Measurements from ENCODE around the gene ANO3. TPM values are rescaled to one million over a fixed set of nuclear protein-coding genes. Genes with fewer than 3 reads are reported as not detected.

ANO3 gene
- total and polyA plus RNA-seq, 2 of the 8 experiments (the other 6 are each of a cell fraction or from before 2014, with no cell fraction given) = not detected

- Histone ChIP-seq H4K8ac (ENCODE audit: extremely low read depth, insufficient read depth, low read length) (no peak overlapping the region), H3K9me3 (ENCODE audit: insufficient read depth in 2 of 2, low read depth in 1 of 2, low read length in 1 of 2) (no peaks in the 10 kb centered on the region), H2BK120ac (replicated peaks; ENCODE audit: low read depth, low read length) (no peak overlapping the region), H3K36me3 (ENCODE audit: control insufficient read depth in 2 of 4, insufficient read depth in 4 of 4, low read length in 3 of 4) (no peaks in the 10 kb centered on the region), H3K9ac (replicated peaks in 1 of 4; ENCODE audit: extremely low read depth in 1 of 4, low read depth in 3 of 4, low read length in 3 of 4) (no peak overlapping the region), H3K79me1 (ENCODE audit: low read depth, low read length) (no peaks in the 10 kb centered on the region), H2BK12ac (ENCODE audit: low read depth, low read length) (no peak overlapping the region), H4K5ac (ENCODE audit: insufficient read length, low read depth, low read length) (no peak overlapping the region), H3K56ac (replicated peaks; ENCODE audit: insufficient read length, low read depth, low read length) (no peak overlapping the region), H3K4me1 (replicated peaks in 1 of 4; ENCODE audit: control insufficient read depth in 3 of 4, insufficient read depth in 4 of 4, low read length in 3 of 4) (no peaks in the 10 kb centered on the region), H2AK5ac (ENCODE audit: low read depth, low read length) (no peak overlapping the region), H2AFZ (ENCODE audit: low read length) (no peak overlapping the region), H3K14ac (ENCODE audit: insufficient read length) (no peak overlapping the region), H4K91ac (replicated peaks; ENCODE audit: insufficient read length, low read length) (no peak overlapping the region), H3K79me2 (ENCODE audit: control insufficient read depth in 1 of 2, insufficient read depth in 2 of 2, low read length in 2 of 2) (no peaks in the 10 kb centered on the region), H3K23ac (ENCODE audit: insufficient read length) (no peak overlapping the region), H3K27me3 (replicated peaks in 1 of 4; ENCODE audit: control insufficient read depth in 3 of 4, extremely low read depth in 1 of 4, insufficient read depth in 3 of 4, low read length in 3 of 4) (no peaks in the 10 kb centered on the region), H3K4me3 (ENCODE audit: extremely low read depth in 1 of 4, insufficient read depth in 2 of 4, low read depth in 3 of 4, low read length in 4 of 4) (no peak overlapping the region), H2BK20ac (ENCODE audit: low read length) (no peak overlapping the region), H2BK5ac (ENCODE audit: low read depth, low read length) (no peak overlapping the region), H3K27ac (ENCODE audit: low read depth, low read length) (no peak overlapping the region), H4K20me1 (replicated peaks in 1 of 2; ENCODE audit: control insufficient read depth in 1 of 2, insufficient read depth in 2 of 2, low read length in 2 of 2) (no peaks in the 10 kb centered on the region), H3K18ac (ENCODE audit: extremely low read depth, low read length) (no peak overlapping the region), H3K4ac (replicated peaks; ENCODE audit: insufficient read length, low read depth, low read length) (no peak overlapping the region), H3K4me2 (ENCODE audit: insufficient read depth in 1 of 2, low read depth in 2 of 2, low read length in 2 of 2) (no peak overlapping the region), H2BK15ac (ENCODE audit: low read length) (no peak overlapping the region), H3K23me2 (ENCODE audit: low read depth, low read length) (no peaks in the 10 kb centered on the region)
- ChIA-PET CTCF (ENCODE audit: partially characterized antibody) (no interaction called here), POLR2A (ENCODE audit: partially characterized antibody) (no interaction called here)
- FAIRE-seq = no peak
- no peak for DNase-seq (ENCODE audit: low read depth in 1 of 2, low spot score in 2 of 2)
- 79% methylated on average over 5 of the region's 5 CpGs; no CpG with 5 or more reads in 1 of the 2 experiments for WGBS, 2 experiments (ENCODE audit: extremely low coverage in 1 of 2, insufficient coverage in 1 of 2, insufficient read length in 1 of 2, insufficient replicate concordance in 2 of 2, low coverage in 1 of 2, low lambda C conversion rate in 2 of 2, missing lambda C conversion rate in 1 of 2)
- TF ChIP-seq MAFK (IDR thresholded peaks at IDR 0.05; ENCODE audit: low read depth, low read length) (no peak), CBX8 (IDR thresholded peaks at IDR 0.05; ENCODE audit: borderline replicate concordance, low read depth, low read length) (no peak), SP4 (IDR thresholded peaks at IDR 0.05; ENCODE audit: low read length) (no peak), TEAD4 (IDR thresholded peaks at IDR 0.05; ENCODE audit: low read depth, low read length) (no peak), SUZ12 (IDR thresholded peaks at IDR 0.05; ENCODE audit: low read length) (no peak), KDM4A (IDR thresholded peaks at IDR 0.05; ENCODE audit: low read depth, low read length, severe bottlenecking) (no peak), JUND (IDR thresholded peaks at IDR 0.05; ENCODE audit: low read length) (no peak), CHD2 (IDR thresholded peaks at IDR 0.05; ENCODE audit: low read length) (no peak), NRF1 (IDR thresholded peaks at IDR 0.05; ENCODE audit: low read depth, low read length) (no peak), ZNF274 (IDR thresholded peaks at IDR 0.05; ENCODE audit: borderline replicate concordance, extremely low read depth, low read length) (no peak), GABPA (IDR thresholded peaks at IDR 0.05; ENCODE audit: borderline replicate concordance, insufficient read depth, low read length) (no peak), SP2 (IDR thresholded peaks at IDR 0.05; ENCODE audit: low read length) (no peak), POLR2A (IDR thresholded peaks at IDR 0.05; ENCODE audit: control extremely low read depth in 1 of 2, low read depth in 2 of 2, low read length in 2 of 2) (no peak)
- TF ChIP-seq, protein P1, sequence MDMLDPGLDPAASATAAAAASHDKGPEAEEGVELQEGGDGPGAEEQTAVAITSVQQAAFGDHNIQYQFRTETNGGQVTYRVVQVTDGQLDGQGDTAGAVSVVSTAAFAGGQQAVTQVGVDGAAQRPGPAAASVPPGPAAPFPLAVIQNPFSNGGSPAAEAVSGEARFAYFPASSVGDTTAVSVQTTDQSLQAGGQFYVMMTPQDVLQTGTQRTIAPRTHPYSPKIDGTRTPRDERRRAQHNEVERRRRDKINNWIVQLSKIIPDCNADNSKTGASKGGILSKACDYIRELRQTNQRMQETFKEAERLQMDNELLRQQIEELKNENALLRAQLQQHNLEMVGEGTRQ (IDR thresholded peaks at IDR 0.05; ENCODE audit: low read length) = no peak
Observed at GRCh38 chr11:26712497-26712896, 380.6 kb downstream of the ANO3 start.
